Nephron progenitor cell (in vitro differentiated cells): ENCODE results near the gene PLD6.

Experiments used
- DNase-seq: peaks from one replicate; pipeline ENCODE4 v3.0.0; 2021
- H3K27ac Mint-ChIP-seq: 2 replicates; pipeline ENCODE4 v1.8.0; 2021; ENCODE audit warnings: mild to moderate bottlenecking, moderate library complexity, mixed read lengths
- H3K27me3 Mint-ChIP-seq: 2 replicates; pipeline ENCODE4 v1.8.0; 2021; ENCODE audit warnings: mild to moderate bottlenecking, low read depth, mixed read lengths; ENCODE audit not compliant: poor library complexity
- H3K36me3 Mint-ChIP-seq: 2 replicates; pipeline ENCODE4 v1.8.0; 2021; ENCODE audit warnings: low read depth, mixed read lengths
- H3K4me1 Mint-ChIP-seq: 2 replicates; pipeline ENCODE4 v1.8.0; 2021; ENCODE audit warnings: mixed read lengths
- H3K4me3 Mint-ChIP-seq: 2 replicates; pipeline ENCODE4 v1.8.0; 2021; ENCODE audit warnings: mild to moderate bottlenecking, moderate library complexity, mixed read lengths
- H3K9me3 Mint-ChIP-seq: 2 replicates; pipeline ENCODE4 v1.8.0; 2021; ENCODE audit warnings: mild to moderate bottlenecking, moderate library complexity, mixed read lengths
- TF ChIP-seq, protein P1 (sequence below): fragments of 200-600 bp; sonication (generic); IDR thresholded peaks from 2 replicates; pipeline ENCODE4 v1.5.0; 2021; ENCODE audit warnings: antibody characterized with exemption

PLD6 gene

GRCh38 chr17:17171186-17171585 lies 34.9 kb downstream of the PLD6 start:
- H3K36me3 Mint-ChIP-seq: peaks cover 37% of the 10 kb centered on the region
- H3K27me3 Mint-ChIP-seq: no peaks in the 10 kb centered on the region
- peak overlapping the region; percentile 97 for H3K27ac Mint-ChIP-seq
- H3K9me3 Mint-ChIP-seq: no peaks in the 10 kb centered on the region
- DNase-seq: no peak
- H3K4me3 Mint-ChIP-seq: peak overlapping the region; percentile 33
- TF ChIP-seq, protein P1, sequence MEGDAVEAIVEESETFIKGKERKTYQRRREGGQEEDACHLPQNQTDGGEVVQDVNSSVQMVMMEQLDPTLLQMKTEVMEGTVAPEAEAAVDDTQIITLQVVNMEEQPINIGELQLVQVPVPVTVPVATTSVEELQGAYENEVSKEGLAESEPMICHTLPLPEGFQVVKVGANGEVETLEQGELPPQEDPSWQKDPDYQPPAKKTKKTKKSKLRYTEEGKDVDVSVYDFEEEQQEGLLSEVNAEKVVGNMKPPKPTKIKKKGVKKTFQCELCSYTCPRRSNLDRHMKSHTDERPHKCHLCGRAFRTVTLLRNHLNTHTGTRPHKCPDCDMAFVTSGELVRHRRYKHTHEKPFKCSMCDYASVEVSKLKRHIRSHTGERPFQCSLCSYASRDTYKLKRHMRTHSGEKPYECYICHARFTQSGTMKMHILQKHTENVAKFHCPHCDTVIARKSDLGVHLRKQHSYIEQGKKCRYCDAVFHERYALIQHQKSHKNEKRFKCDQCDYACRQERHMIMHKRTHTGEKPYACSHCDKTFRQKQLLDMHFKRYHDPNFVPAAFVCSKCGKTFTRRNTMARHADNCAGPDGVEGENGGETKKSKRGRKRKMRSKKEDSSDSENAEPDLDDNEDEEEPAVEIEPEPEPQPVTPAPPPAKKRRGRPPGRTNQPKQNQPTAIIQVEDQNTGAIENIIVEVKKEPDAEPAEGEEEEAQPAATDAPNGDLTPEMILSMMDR: no peak
- peaks cover 21% of the 10 kb centered on the region for H3K4me1 Mint-ChIP-seq

- no peak for DNase-seq
- peak overlapping the region; percentile 80 for H3K27ac Mint-ChIP-seq
- no peak overlapping the region for H3K4me3 Mint-ChIP-seq
- no peaks in the 10 kb centered on the region for H3K9me3 Mint-ChIP-seq
- peaks cover 35% of the 10 kb centered on the region for H3K36me3 Mint-ChIP-seq
- TF ChIP-seq, protein P1: no peak
- no peaks in the 10 kb centered on the region for H3K27me3 Mint-ChIP-seq
- H3K4me1 Mint-ChIP-seq: peaks cover 21% of the 10 kb centered on the region
These were observed 35.7 kb downstream of the PLD6 start for GRCh38 chr17:17170346-17170985.

GRCh38 chr17:17169396-17169795 lies 36.7 kb downstream of the PLD6 start:
- Mint-ChIP-seq H3K27ac (no peak overlapping the region), H3K9me3 (no peaks in the 10 kb centered on the region), H3K4me3 (no peak overlapping the region), H3K4me1 (peaks cover 21% of the 10 kb centered on the region), H3K36me3 (peaks cover 45% of the 10 kb centered on the region), H3K27me3 (no peaks in the 10 kb centered on the region)
- no peak for DNase-seq
- TF ChIP-seq, protein P1: no peak

GRCh38 chr17:17168401-17168800 lies 37.7 kb downstream of the PLD6 start:
- H3K4me3 Mint-ChIP-seq: no peak overlapping the region
- H3K9me3 Mint-ChIP-seq: no peaks in the 10 kb centered on the region
- H3K36me3 Mint-ChIP-seq: peaks cover 41% of the 10 kb centered on the region
- H3K4me1 Mint-ChIP-seq: peaks cover 22% of the 10 kb centered on the region
- no peak overlapping the region for H3K27ac Mint-ChIP-seq
- DNase-seq: no peak
- TF ChIP-seq, protein P1: no peak
- no peaks in the 10 kb centered on the region for H3K27me3 Mint-ChIP-seq

DNA sequence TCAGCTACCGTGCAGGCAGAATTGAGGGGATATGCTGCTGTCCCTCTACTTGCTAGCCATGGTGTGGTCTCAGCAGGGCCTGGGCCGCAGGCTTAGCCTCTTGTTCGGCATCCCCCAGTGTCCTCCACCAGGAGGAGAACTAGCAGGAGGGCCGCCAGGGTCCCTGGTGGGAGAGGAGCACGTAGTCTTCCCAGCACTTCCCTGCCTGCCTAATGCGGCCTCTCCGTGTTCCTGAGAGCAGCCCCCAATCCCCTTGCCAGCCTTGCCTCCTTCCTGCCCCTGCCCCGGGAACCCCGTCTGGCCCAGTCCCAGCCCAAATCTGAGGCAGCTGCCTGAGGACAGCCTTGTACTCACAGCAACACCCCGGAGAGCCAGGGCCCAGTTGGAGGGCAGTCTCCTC lies 38.1 kb downstream of the PLD6 start:
- Mint-ChIP-seq H3K36me3 (peaks cover 37% of the 10 kb centered on the region), H3K27me3 (no peaks in the 10 kb centered on the region), H3K4me1 (peaks cover 26% of the 10 kb centered on the region), H3K4me3 (no peak overlapping the region), H3K9me3 (no peaks in the 10 kb centered on the region), H3K27ac (no peak overlapping the region)
- TF ChIP-seq, protein P1: no peak
- no peak for DNase-seq

GRCh38 chr17:17167356-17167755 lies 38.8 kb downstream of the PLD6 start:
- peaks cover 37% of the 10 kb centered on the region for H3K36me3 Mint-ChIP-seq
- H3K27me3 Mint-ChIP-seq: no peaks in the 10 kb centered on the region
- H3K4me1 Mint-ChIP-seq: peaks cover 26% of the 10 kb centered on the region
- DNase-seq: no peak
- no peak overlapping the region for H3K4me3 Mint-ChIP-seq
- peak overlapping the region; percentile 62 for H3K27ac Mint-ChIP-seq
- TF ChIP-seq, protein P1: no peak
- H3K9me3 Mint-ChIP-seq: no peaks in the 10 kb centered on the region
